IMR-90 (cell line): Measurements from ENCODE around the gene RABEP1. TPM values are rescaled to one million over a fixed set of nuclear protein-coding genes. Genes with fewer than 3 reads are reported as not detected.
A peak's percentile ranks its signal among the peaks of the same experiment; 100 is the strongest.

Experiments
- ATAC-seq: fragments of 200-7000 bp; cut with Tn5 transposase; 2 replicates; pipeline ENCODE4 v1.9.1; 2020; ENCODE audit warnings: low read depth, mild to moderate bottlenecking, moderate library complexity
- BruUV-seq: library from RNA; stranded (reverse); fragments of 400-500 nt; replicated peaks from 2 replicates; lab custom pipeline; 2021; lab: Mats Ljungman, UMichigan
- CTCF ChIA-PET: fragments of 300-600 bp; formaldehyde crosslinking; extraction: SDS; loops from one replicate; lab custom pipeline; 2021; ENCODE audit warnings: antibody characterized with exemption; lab: Yijun Ruan, JAX
- POLR2A ChIA-PET: fragments of 300-600 bp; sonication (Branson Sonifier 250); formaldehyde crosslinking; loops from one replicate; lab custom pipeline; 2022; ENCODE audit warnings: antibody characterized with exemption; ENCODE audit not compliant: unreplicated experiment; lab: Charles Lee
- DNase-seq: peaks from one replicate; pipeline ENCODE4 v3.0.0; 2013
- H2AFZ ChIP-seq: replicated peaks from 2 replicates; pipeline ENCODE3; 2013; ENCODE audit warnings: low read length, mild to moderate bottlenecking; ENCODE audit not compliant: poor library complexity
- H2AK5ac ChIP-seq: 2 replicates; pipeline ENCODE4 v1.6.1; 2013; ENCODE audit warnings: low read depth, low read length, inconsistent platforms
- H2AK9ac ChIP-seq: replicated peaks from 2 replicates; pipeline ENCODE3; 2013; ENCODE audit warnings: mild to moderate bottlenecking, low read depth, low read length, moderate library complexity; ENCODE audit not compliant: poor library complexity
- H2BK120ac ChIP-seq: 2 replicates; pipeline ENCODE4 v1.6.1; 2013; ENCODE audit warnings: low read depth, low read length, inconsistent platforms
- H2BK15ac ChIP-seq: 3 replicates; pipeline ENCODE4 v1.6.1; 2013; ENCODE audit warnings: low read depth, low read length, inconsistent platforms
- H2BK20ac ChIP-seq: 2 replicates; pipeline ENCODE4 v1.6.1; 2013; ENCODE audit warnings: low read depth, mild to moderate bottlenecking, inconsistent platforms, low read length, moderate library complexity
- H2BK5ac ChIP-seq: 2 replicates; pipeline ENCODE4 v1.6.1; 2013; ENCODE audit warnings: mild to moderate bottlenecking, low read depth, low read length, inconsistent platforms; ENCODE audit not compliant: poor library complexity, severe bottlenecking
- H3K14ac ChIP-seq: replicated peaks from 2 replicates; pipeline ENCODE4 v1.6.1; 2013; ENCODE audit warnings: low read depth, low read length, inconsistent platforms
- H3K18ac ChIP-seq: 2 replicates; pipeline ENCODE4 v1.6.1; 2013; ENCODE audit warnings: low read depth, low read length, control low read depth
- H3K23ac ChIP-seq: 2 replicates; pipeline ENCODE4 v1.6.1; 2013; ENCODE audit warnings: low read depth, low read length, inconsistent platforms
- H3K27ac ChIP-seq: 2 replicates; pipeline ENCODE4 v1.5.1; 2013; ENCODE audit warnings: mild to moderate bottlenecking, control low read depth, low read length; ENCODE audit not compliant: insufficient read depth
- H3K27me3 ChIP-seq: 2 replicates; pipeline ENCODE4 v1.6.1; 2013; ENCODE audit warnings: low read length; ENCODE audit not compliant: control insufficient read depth, insufficient read depth
- H3K36me3 ChIP-seq: 2 replicates; pipeline ENCODE4 v1.6.1; 2013; ENCODE audit warnings: low read length, mixed read lengths; ENCODE audit not compliant: control insufficient read depth, insufficient read depth
- H3K4ac ChIP-seq: 2 replicates; pipeline ENCODE4 v1.6.1; 2013; ENCODE audit warnings: low read depth, low read length, inconsistent platforms
- H3K4me1 ChIP-seq: 2 replicates; pipeline ENCODE4 v1.6.1; 2013; ENCODE audit warnings: low read length, mixed read lengths; ENCODE audit not compliant: control insufficient read depth, insufficient read depth
- H3K4me2 ChIP-seq: 2 replicates; pipeline ENCODE4 v1.6.1; 2013; ENCODE audit warnings: low read depth, mild to moderate bottlenecking, control low read depth, low read length, moderate library complexity
- H3K4me3 ChIP-seq: 2 replicates; pipeline ENCODE4 v1.5.1; 2013; ENCODE audit warnings: low read depth, mild to moderate bottlenecking, control low read depth, low read length, moderate library complexity; ENCODE audit not compliant: insufficient read depth
- H3K56ac ChIP-seq: 2 replicates; pipeline ENCODE4 v1.6.1; 2013; ENCODE audit warnings: low read length, inconsistent platforms; ENCODE audit not compliant: insufficient read depth; ENCODE audit errors: extremely low read depth
- H3K79me1 ChIP-seq, 2 experiments: 2 replicates each; pipeline ENCODE4 v1.6.1; 2013; ENCODE audit warnings: low read length in 2 of 2, inconsistent platforms in 1 of 2, low read depth in 1 of 2
- H3K9ac ChIP-seq: 2 replicates; pipeline ENCODE4 v1.6.1; 2013; ENCODE audit warnings: low read depth, low read length, control low read depth
- H3K9me1 ChIP-seq: 2 replicates; pipeline ENCODE4 v1.6.1; 2013; ENCODE audit warnings: low read length, inconsistent platforms; ENCODE audit not compliant: insufficient read depth
- H3K9me3 ChIP-seq: 2 replicates; pipeline ENCODE4 v1.6.1; 2013; ENCODE audit warnings: low read length; ENCODE audit not compliant: control insufficient read depth, insufficient read depth
- H4K20me1 ChIP-seq: 2 replicates; pipeline ENCODE4 v1.6.1; 2013; ENCODE audit warnings: low read length, inconsistent platforms; ENCODE audit not compliant: insufficient read depth
- H4K5ac ChIP-seq: 2 replicates; pipeline ENCODE4 v1.6.1; 2013; ENCODE audit warnings: mild to moderate bottlenecking, low read depth, low read length, control low read depth
- H4K8ac ChIP-seq, 2 experiments: 2 replicates each; pipeline ENCODE4 v1.6.1; 2013; ENCODE audit warnings: low read depth in 2 of 2, low read length in 2 of 2, control low read depth in 1 of 2, inconsistent platforms in 1 of 2
- H4K91ac ChIP-seq: 2 replicates; pipeline ENCODE4 v1.6.1; 2013; ENCODE audit warnings: low read depth, low read length, inconsistent platforms; ENCODE audit not compliant: insufficient read depth
- CEBPB ChIP-seq: IDR thresholded peaks from 2 replicates; pipeline ENCODE4 v1.6.1; 2012; ENCODE audit warnings: low read depth, low read length, improper control_type of control experiment
- CHD1 ChIP-seq: IDR thresholded peaks from 2 replicates; pipeline ENCODE4 v1.6.1; 2012; ENCODE audit warnings: low read depth, low read length, improper control_type of control experiment
- FOS ChIP-seq: fragments of 150-350 bp; IDR thresholded peaks from 2 replicates; pipeline ENCODE4 v1.6.1; 2016; ENCODE audit warnings: low read depth, low read length
- MAFK ChIP-seq: IDR thresholded peaks from 2 replicates; pipeline ENCODE4 v1.6.1; 2012; ENCODE audit warnings: low read depth, low read length, improper control_type of control experiment
- MAZ ChIP-seq: IDR thresholded peaks from 2 replicates; pipeline ENCODE4 v1.6.1; 2012; ENCODE audit warnings: low read depth, mild to moderate bottlenecking, low read length, improper control_type of control experiment, moderate library complexity, borderline replicate concordance
- MXI1 ChIP-seq: IDR thresholded peaks from 2 replicates; pipeline ENCODE4 v1.6.1; 2012; ENCODE audit warnings: low read depth, mild to moderate bottlenecking, low read length, moderate library complexity, borderline replicate concordance
- RAD21 ChIP-seq: IDR thresholded peaks from 2 replicates; pipeline ENCODE4 v1.6.1; 2012; ENCODE audit warnings: low read length, improper control_type of control experiment
- RCOR1 ChIP-seq: IDR thresholded peaks from 2 replicates; pipeline ENCODE4 v1.6.1; 2012; ENCODE audit warnings: mild to moderate bottlenecking, low read length, improper control_type of control experiment; ENCODE audit not compliant: insufficient replicate concordance
- RFX5 ChIP-seq: IDR thresholded peaks from 2 replicates; pipeline ENCODE4 v1.8.0; 2012; ENCODE audit warnings: low read depth, mild to moderate bottlenecking, low read length, moderate library complexity
- USF2 ChIP-seq: fragments of 150-350 bp; IDR thresholded peaks from 2 replicates; pipeline ENCODE4 v1.6.1; 2017; ENCODE audit warnings: mild to moderate bottlenecking, antibody characterized with exemption, low read length, low read depth
- WGBS, 2 experiments: methylation state at CpG; one replicate each; pipeline versions ENCODE4 v1.1.5 to v1.1.7; 2013; ENCODE audit warnings: missing lambda C conversion rate in 2 of 2; ENCODE audit not compliant: insufficient read length in 1 of 2; ENCODE audit errors: extremely low coverage in 2 of 2; 5-methylcytosine and 5-hydroxymethylcytosine counted together
- dilution Hi-C: fragments of 300-500 bp; cut with HindIII; formaldehyde crosslinking; loops from one replicate; pipeline ENCODE4 v1.14.3; 2018; ENCODE audit warnings: low sequenced_read_pairs; ENCODE audit not compliant: unreplicated experiment
- in situ Hi-C: fragments of 300-500 bp; cut with MboI; formaldehyde crosslinking; loops from 3 replicates; pipeline ENCODE4 v1.14.3; 2019; ENCODE audit warnings: low sequenced_read_pairs, inconsistent platforms, mixed read lengths
- intact Hi-C: fragments of 100-400 bp; cut with micrococcal nuclease; formaldehyde crosslinking; loops from 2 replicates; pipeline ENCODE4 v1.10.0; 2022
- polyA plus RNA-seq, 3 experiments: library from polyadenylated mRNA; depleted of rRNA; stranded (reverse); fragments of >200 nt; gene quantifications; 2 replicates each; pipeline ENCODE4 v1.2.3, GENCODE V29; 2012; ENCODE audit warnings: low replicate concordance in 1 of 3
- total RNA-seq: library from RNA; depleted of rRNA; stranded (reverse); fragments of >200 nt; gene quantifications from 2 replicates; pipeline ENCODE4 v1.2.3, GENCODE V29; 2012
- TF ChIP-seq, protein P1 (sequence below): conservative IDR thresholded peaks from 2 replicates; pipeline ENCODE4 v1.5.1; 2012; ENCODE audit warnings: mild to moderate bottlenecking, low read depth, low read length, improper control_type of control experiment

The RABEP1 gene
- total and polyA plus RNA-seq, 2 of the 4 experiments (the other 2 are of a cell fraction): 15.3 to 38.2 TPM

- no peak overlapping the region for H3K23ac ChIP-seq
- 86% methylated on average over 1 of the region's 2 CpGs; no CpG with 5 or more reads in 1 of the 2 experiments for WGBS, 2 experiments
- no peak overlapping the region for H2AK5ac ChIP-seq
- H3K9me3 ChIP-seq: no peaks in the 10 kb centered on the region
- H3K9ac ChIP-seq: no peak overlapping the region
- peak overlapping the region; percentile 33 for H2AK9ac ChIP-seq
- H4K8ac ChIP-seq: no peak overlapping the region
- intact Hi-C loops (no loop called here), dilution Hi-C loops (no loop called here), in situ Hi-C loops (no loop called here)
- no peak overlapping the region for H2AFZ ChIP-seq
- H3K4ac ChIP-seq: 0 out of 2 replicates have a peak overlapping the region, but pooled peaks have one; percentile 11
- no peak overlapping the region for H3K56ac ChIP-seq
- H4K91ac ChIP-seq: 0 out of 2 replicates have a peak overlapping the region, but pooled peaks have one; percentile 0
- no peak overlapping the region for H4K5ac ChIP-seq
- no peak overlapping the region for H3K4me2 ChIP-seq
- no peak for ATAC-seq
- H3K27ac ChIP-seq: no peak overlapping the region
- H3K4me1 ChIP-seq: peaks cover 4% of the 10 kb centered on the region
- H3K18ac ChIP-seq: no peak overlapping the region
- no peak overlapping the region for H2BK120ac ChIP-seq
- TF ChIP-seq MAZ: no peak
- no peak for TF ChIP-seq MXI1
- TF ChIP-seq CEBPB: no peak
- no peak for TF ChIP-seq RAD21
- TF ChIP-seq CHD1: no peak
- TF ChIP-seq USF2: no peak
- TF ChIP-seq MAFK: no peak
- TF ChIP-seq RCOR1: no peak
- TF ChIP-seq, protein P1, sequence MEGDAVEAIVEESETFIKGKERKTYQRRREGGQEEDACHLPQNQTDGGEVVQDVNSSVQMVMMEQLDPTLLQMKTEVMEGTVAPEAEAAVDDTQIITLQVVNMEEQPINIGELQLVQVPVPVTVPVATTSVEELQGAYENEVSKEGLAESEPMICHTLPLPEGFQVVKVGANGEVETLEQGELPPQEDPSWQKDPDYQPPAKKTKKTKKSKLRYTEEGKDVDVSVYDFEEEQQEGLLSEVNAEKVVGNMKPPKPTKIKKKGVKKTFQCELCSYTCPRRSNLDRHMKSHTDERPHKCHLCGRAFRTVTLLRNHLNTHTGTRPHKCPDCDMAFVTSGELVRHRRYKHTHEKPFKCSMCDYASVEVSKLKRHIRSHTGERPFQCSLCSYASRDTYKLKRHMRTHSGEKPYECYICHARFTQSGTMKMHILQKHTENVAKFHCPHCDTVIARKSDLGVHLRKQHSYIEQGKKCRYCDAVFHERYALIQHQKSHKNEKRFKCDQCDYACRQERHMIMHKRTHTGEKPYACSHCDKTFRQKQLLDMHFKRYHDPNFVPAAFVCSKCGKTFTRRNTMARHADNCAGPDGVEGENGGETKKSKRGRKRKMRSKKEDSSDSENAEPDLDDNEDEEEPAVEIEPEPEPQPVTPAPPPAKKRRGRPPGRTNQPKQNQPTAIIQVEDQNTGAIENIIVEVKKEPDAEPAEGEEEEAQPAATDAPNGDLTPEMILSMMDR: no peak
- no peak for TF ChIP-seq RFX5
- TF ChIP-seq FOS: no peak
- H2BK20ac ChIP-seq: no peak overlapping the region
- H2BK15ac ChIP-seq: no peak overlapping the region
- peak overlapping the region; percentile 38; the same call in 1 of the 2 replicates for H3K14ac ChIP-seq
- H3K79me1 ChIP-seq: peaks cover 4 to 10% of the 10 kb centered on the region in 2 experiments; a peak in 3 of 4 replicates
- H3K9me1 ChIP-seq: peaks cover 3% of the 10 kb centered on the region
- DNase-seq: no peak
- BruUV-seq: no TSS peak
- no peak overlapping the region for H3K4me3 ChIP-seq
- H4K20me1 ChIP-seq: no peaks in the 10 kb centered on the region
- POLR2A ChIA-PET: no interaction called here
- H3K36me3 ChIP-seq: peaks cover 15% of the 10 kb centered on the region
- H2BK5ac ChIP-seq: no peak overlapping the region
- no peaks in the 10 kb centered on the region for H3K27me3 ChIP-seq
- CTCF ChIA-PET: no interaction called here
Observed at GRCh38 chr17:5354886-5355415, 72.9 kb downstream of the RABEP1 start.
